ENCODE data around the gene DEPDC5. TPM values are rescaled to one million over a fixed set of nuclear protein-coding genes. Genes with fewer than 3 reads are reported as not detected.

The DEPDC5 gene
- total and polyA plus RNA-seq, 2 of the 8 experiments (the other 6 are each of a cell fraction or from before 2014, with no cell fraction given) = 18.3 to 26.5 TPM

GRCh38 chr22:31816750-31817149, 62.9 kb downstream of the DEPDC5 start:
- no peaks in the 10 kb centered on the region for H3K79me2 ChIP-seq (ENCODE audit: control insufficient read depth in 1 of 2, insufficient read depth in 2 of 2, low read length in 2 of 2)
- DNase-seq (ENCODE audit: low read depth in 1 of 2, low spot score in 2 of 2) (no peak), FAIRE-seq (no peak)
- H3K27me3 ChIP-seq (replicated peaks in 1 of 4; ENCODE audit: control insufficient read depth in 3 of 4, extremely low read depth in 1 of 4, insufficient read depth in 3 of 4, low read length in 3 of 4) = no peaks in the 10 kb centered on the region
- H3K4me3 ChIP-seq (ENCODE audit: extremely low read depth in 1 of 4, insufficient read depth in 2 of 4, low read depth in 3 of 4, low read length in 4 of 4) = no peak overlapping the region
- H2BK12ac ChIP-seq (ENCODE audit: low read depth, low read length) = no peak overlapping the region
- H3K18ac ChIP-seq (ENCODE audit: extremely low read depth, low read length) = no peak overlapping the region
- H3K79me1 ChIP-seq (ENCODE audit: low read depth, low read length) = no peaks in the 10 kb centered on the region
- H3K4ac ChIP-seq (replicated peaks; ENCODE audit: insufficient read length, low read depth, low read length) = no peak overlapping the region
- no peaks in the 10 kb centered on the region for H3K23me2 ChIP-seq (ENCODE audit: low read depth, low read length)
- no peak overlapping the region for H4K8ac ChIP-seq (ENCODE audit: extremely low read depth, insufficient read depth, low read length)
- no peak overlapping the region for H3K23ac ChIP-seq (ENCODE audit: insufficient read length)
- no peak overlapping the region for H2BK20ac ChIP-seq (ENCODE audit: low read length)
- no peaks in the 10 kb centered on the region for H3K4me1 ChIP-seq (replicated peaks in 1 of 4; ENCODE audit: control insufficient read depth in 3 of 4, insufficient read depth in 4 of 4, low read length in 3 of 4)
- no peaks in the 10 kb centered on the region for H3K9me3 ChIP-seq (ENCODE audit: insufficient read depth in 2 of 2, low read depth in 1 of 2, low read length in 1 of 2)
- CTCF ChIA-PET (ENCODE audit: partially characterized antibody) = interaction anchor here (1.0 to 1.1 kb wide), 2 partner anchors 8 to 153 kb away, joined by 3 read pairs; no protein-coding TSS in a partner anchor
- TF ChIP-seq CEBPB (IDR thresholded peaks at IDR 0.05; ENCODE audit: low read depth, low read length) (no peak), SP1 (IDR thresholded peaks at IDR 0.05; ENCODE audit: low read depth, low read length) (no peak), KDM1A (IDR thresholded peaks at IDR 0.05; ENCODE audit: borderline replicate concordance, low read length) (no peak), RNF2 (IDR thresholded peaks at IDR 0.05; ENCODE audit: borderline replicate concordance, low read depth, low read length, missing control alignments, poor library complexity, severe bottlenecking) (no peak)
- no peak overlapping the region for H3K56ac ChIP-seq (replicated peaks; ENCODE audit: insufficient read length, low read depth, low read length)
- H3K36me3 ChIP-seq (ENCODE audit: control insufficient read depth in 2 of 4, insufficient read depth in 4 of 4, low read length in 3 of 4) = peaks cover 0 to 21% (median 21%) of the 10 kb centered on the region in 4 experiments; a peak in 7 of 8 replicates
- no peak overlapping the region for H4K91ac ChIP-seq (replicated peaks; ENCODE audit: insufficient read length, low read length)
- POLR2A ChIA-PET (ENCODE audit: partially characterized antibody) = no interaction called here
- H4K20me1 ChIP-seq (replicated peaks in 1 of 2; ENCODE audit: control insufficient read depth in 1 of 2, insufficient read depth in 2 of 2, low read length in 2 of 2) = no peaks in the 10 kb centered on the region
- no peak overlapping the region for H2BK5ac ChIP-seq (ENCODE audit: low read depth, low read length)
- no peak overlapping the region for H2AK5ac ChIP-seq (ENCODE audit: low read depth, low read length)
- WGBS, 2 experiments (ENCODE audit: extremely low coverage in 1 of 2, insufficient coverage in 1 of 2, insufficient read length in 1 of 2, insufficient replicate concordance in 2 of 2, low coverage in 1 of 2, low lambda C conversion rate in 2 of 2, missing lambda C conversion rate in 1 of 2) = 93% methylated on average over 4 of the region's 4 CpGs; no CpG with 5 or more reads in 1 of the 2 experiments
- no peak overlapping the region for H2BK15ac ChIP-seq (ENCODE audit: low read length)
- no peak overlapping the region for H2BK120ac ChIP-seq (replicated peaks; ENCODE audit: low read depth, low read length)
- H3K27ac ChIP-seq (ENCODE audit: low read depth, low read length) = no peak overlapping the region
- H4K5ac ChIP-seq (ENCODE audit: insufficient read length, low read depth, low read length) = no peak overlapping the region
- H3K4me2 ChIP-seq (ENCODE audit: insufficient read depth in 1 of 2, low read depth in 2 of 2, low read length in 2 of 2) = no peak overlapping the region
- H3K14ac ChIP-seq (ENCODE audit: insufficient read length) = no peak overlapping the region
- no peak overlapping the region for H2AFZ ChIP-seq (ENCODE audit: low read length)
- H3K9ac ChIP-seq (replicated peaks in 1 of 4; ENCODE audit: extremely low read depth in 1 of 4, low read depth in 3 of 4, low read length in 3 of 4) = no peak overlapping the region
